HL-60/S4 treated with phorbol 12-myristate 13-acetate at 8.2 ng/mL for 4 days and 3 days (cell line): Measurements from ENCODE around the gene DHX40.
"Not testable (repeated sequence)": the region's sequence is repeated elsewhere in the genome, so short reads cannot be mapped to it uniquely, and the experiment has no call there.

Experiments used
- in situ Hi-C: fragments of 300-500 bp; cut with MboI; formaldehyde crosslinking; loops from 2 replicates; pipeline ENCODE4 v1.15.0; 2022; ENCODE audit warnings: low sequenced_read_pairs

DHX40 gene, protein sequence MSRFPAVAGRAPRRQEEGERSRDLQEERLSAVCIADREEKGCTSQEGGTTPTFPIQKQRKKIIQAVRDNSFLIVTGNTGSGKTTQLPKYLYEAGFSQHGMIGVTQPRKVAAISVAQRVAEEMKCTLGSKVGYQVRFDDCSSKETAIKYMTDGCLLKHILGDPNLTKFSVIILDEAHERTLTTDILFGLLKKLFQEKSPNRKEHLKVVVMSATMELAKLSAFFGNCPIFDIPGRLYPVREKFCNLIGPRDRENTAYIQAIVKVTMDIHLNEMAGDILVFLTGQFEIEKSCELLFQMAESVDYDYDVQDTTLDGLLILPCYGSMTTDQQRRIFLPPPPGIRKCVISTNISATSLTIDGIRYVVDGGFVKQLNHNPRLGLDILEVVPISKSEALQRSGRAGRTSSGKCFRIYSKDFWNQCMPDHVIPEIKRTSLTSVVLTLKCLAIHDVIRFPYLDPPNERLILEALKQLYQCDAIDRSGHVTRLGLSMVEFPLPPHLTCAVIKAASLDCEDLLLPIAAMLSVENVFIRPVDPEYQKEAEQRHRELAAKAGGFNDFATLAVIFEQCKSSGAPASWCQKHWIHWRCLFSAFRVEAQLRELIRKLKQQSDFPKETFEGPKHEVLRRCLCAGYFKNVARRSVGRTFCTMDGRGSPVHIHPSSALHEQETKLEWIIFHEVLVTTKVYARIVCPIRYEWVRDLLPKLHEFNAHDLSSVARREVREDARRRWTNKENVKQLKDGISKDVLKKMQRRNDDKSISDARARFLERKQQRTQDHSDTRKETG

DNA sequence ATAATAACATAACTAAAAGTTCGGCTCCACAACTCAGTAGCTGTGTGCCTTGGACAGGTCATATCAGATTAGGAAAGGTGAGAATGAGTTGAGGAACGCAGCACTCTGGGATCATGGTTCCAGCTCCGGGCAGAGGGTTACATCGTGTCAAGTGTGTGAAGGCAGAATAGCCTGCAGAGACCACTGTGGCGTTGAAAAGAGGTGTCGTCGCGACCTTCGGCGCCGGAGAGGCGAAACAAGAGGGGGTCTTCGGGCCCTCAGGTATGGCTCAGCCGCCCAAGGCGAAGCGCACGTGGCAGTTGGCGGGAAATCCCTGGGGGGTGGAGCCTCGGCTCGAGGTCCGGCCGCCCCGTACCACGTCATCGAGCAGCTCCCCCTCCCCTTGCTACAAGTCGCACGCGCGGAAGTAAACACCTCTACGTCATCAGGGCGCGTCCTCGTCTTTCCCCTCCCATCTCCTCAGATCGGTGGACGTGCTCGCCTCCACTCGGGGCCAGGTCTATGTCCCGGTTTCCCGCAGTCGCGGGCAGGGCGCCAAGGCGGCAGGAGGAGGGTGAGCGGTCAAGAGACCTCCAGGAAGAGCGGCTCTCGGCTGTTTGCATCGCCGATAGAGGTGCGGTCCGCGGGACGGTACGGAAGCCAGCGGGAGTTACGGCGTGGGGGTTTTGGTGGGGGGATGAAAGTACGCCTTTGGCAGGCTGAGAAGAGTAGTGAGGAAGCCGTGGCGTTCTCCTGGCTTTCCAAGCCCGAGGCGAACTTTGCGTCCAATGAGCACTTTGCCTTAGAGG, at the start of gene DHX40:
Gene DHX40 (plus strand): TSS at position 440 of the 788 bp plus-strand sequence. CDS start 62 bp downstream, at position 502.
- in situ Hi-C loops = no loop called here

DNA sequence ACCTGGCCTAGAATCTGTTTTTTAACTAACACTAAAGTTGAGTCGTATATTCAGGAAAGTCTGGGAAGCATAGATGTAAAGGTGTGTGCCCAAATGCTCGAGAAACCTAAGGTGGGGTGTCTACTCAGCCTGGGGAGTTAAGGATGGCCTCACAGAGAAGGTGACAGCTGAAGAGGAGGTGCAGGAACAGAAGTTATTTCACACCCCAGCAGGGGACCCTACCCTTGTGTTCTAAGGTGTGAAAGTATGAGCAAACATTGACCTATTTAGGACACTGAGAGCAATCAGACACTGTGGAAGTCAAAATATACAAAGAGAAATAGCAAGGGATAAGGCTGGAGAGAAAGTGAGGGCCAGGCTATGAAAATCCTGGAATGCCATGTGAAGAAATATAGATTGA, 49.0 kb upstream of the DHX40 start:
- in situ Hi-C loops = no loop called here

DNA sequence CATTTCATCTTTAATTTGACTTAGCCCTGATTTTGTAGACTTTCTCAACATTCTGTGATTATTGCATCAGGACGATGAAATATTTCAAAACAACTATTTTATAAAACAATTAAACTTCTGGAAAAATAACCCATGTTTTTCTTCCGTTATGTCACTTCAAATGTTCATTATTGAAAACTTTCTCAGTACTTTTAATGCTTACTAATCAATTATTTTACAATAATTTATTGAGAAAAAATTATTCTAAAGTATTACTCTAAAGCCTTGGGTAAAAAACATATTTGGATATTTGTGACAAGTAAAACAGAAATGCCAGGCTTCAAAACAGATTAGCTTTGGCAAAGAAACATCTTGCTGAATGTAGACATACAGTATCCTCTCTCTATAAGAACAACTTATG, 46.3 kb upstream of the DHX40 start:
- in situ Hi-C loops = no loop called here

DNA sequence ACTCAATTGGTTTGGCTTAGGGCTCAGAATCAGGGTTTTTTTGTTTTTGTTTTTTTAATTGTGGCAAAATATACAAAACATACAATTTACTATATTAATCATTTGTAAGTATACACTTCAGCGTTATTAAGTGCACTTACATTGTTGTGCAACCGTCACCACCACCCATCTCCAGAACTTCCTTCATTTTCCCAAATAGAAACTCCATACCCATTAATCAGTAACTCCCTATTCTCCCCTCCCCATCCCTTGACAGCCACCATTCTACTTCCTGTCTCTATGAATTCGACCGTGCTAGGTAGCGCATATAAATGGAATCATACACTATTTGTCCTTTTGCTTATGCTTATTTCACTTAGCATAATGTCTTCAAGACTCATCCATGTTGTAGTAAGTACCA, 45.2 kb upstream of the DHX40 start:
- in situ Hi-C loops = no loop called here

DNA sequence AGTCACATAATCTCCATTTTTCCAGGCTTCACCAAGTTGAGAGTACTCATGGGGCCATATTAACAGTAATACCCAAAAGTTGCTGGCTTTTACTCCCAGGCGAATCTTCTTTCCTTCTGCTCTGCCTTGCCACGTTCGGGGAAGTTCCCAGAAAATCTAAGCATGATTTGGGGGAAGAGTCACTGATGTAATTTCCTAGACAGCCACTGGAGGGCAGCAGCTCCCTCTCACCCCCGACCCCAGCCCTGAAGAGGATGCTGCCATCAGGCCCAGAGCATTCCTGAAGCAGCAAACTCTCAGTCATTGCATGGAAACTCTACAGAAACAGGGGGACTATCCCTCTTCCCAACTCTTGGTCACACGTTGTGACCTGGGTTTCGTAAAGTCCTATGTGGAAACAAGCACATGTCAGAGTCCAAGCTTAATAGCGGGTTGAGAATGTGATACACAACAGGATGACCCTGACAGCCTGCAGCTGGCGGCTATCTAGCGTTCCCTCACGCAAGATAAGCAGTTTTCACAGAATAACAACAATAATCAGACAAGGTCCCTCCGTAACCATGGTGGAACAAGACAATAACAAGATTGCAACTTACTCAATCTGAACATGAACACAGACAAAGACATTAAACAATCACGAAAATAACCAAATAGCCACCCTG, 43.8 kb upstream of the DHX40 start:
- in situ Hi-C loops = no loop called here

DNA sequence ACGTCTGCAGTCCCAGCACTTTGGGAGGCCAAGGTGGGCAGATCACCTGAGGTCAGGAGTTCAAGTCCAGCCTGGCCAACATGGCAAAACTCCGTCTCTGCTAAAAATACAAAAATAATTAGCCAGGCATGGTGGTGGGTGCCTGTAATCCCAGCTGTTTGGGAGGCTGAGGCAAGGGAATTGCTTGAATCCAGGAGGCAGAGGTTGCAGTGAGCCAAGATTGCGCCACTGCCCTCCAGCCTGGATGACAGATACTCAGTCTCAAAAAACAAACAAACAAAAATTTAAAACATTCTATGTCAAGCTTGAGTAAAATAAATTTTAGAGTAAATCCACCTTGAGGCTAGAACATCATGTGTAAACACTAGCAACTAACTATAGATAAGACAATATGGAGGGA, 40.5 kb upstream of the DHX40 start:
- in situ Hi-C loops = not testable (repeated sequence)

DNA sequence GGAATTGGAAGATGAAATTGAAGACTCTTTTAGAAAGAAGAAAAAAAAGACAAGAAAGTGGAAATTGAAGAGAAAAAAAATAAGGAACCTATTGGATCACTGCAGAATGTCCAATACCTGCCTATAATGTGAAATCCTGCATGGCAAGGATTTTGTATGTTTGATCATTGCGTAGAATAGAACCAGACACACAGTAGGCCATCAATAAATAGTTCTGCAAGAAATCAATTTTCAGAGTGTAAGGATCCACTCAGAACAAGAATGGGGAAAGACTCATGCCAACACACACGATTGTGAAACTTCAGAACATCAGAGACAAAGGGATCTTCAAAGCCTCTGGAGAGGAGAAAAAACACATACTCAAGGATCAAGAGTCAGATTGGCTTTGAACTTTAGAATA, 39.7 kb upstream of the DHX40 start:
- in situ Hi-C loops = no loop called here

DNA sequence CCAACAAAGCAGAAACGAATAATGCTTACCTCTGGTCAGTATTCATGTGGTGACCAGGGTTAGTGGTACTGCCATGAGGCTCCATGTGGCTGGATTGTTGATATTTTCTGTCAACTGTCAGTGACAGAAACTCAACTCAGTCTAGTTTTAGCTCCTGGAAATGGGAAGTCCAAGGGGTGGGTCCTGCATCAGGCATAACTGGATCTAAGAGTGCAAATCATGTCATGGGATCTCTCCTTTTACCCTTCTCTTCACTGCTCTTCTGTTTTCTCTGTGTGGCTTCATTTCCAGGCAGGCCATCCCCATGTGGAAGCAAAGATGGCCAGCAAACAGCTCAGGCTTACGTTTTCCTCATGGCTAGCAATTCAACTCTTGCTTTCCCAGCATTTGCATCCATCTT, 39.0 kb upstream of the DHX40 start:
- in situ Hi-C loops = no loop called here

DNA sequence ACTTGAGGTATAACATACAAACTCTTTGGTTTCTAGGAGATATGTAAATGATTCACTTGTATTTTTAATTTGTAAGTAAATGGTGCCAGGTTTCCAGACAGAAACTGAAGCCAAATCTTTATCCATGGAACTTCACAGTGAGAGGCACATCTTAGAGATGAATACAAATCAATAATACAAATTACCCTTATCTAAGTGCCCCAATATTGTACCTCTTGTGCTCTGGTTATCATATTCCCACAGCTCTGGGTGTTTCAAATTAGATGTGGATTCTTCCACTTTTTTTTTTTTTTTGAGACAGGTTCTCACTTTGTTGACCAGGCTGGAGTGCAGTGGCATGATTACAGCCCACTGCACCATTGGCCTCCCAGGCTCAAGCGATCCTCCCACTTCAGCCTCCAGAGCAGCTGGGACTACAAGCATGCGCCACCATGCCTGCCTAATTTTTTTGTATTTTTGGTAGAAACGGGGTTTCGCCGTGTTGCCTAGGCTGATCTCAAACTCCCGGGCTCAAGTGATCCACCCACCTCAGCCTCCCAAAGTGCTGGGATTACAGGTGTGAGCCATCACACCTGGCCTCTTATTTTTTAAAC, 38.0 kb upstream of the DHX40 start:
- in situ Hi-C loops = no loop called here

DNA sequence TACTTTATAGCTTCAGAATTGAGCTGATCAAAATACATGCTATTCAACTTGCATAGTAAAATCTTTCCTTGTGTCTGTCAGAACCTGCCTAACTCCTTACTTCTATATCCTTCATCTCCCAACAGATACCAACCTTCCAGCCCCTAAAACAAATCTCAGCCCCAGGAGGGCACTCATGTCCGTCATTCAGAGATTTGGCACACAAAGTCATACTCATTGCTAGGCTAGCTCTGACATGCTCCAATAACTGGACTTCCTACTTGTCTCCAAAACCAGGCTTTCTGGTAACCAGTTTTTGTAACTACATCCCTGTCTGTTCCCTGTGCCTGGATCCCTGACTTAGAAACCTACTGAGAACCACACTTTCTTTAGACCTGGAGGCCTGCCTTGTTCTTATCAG, 37.5 kb upstream of the DHX40 start:
- in situ Hi-C loops = no loop called here

DNA sequence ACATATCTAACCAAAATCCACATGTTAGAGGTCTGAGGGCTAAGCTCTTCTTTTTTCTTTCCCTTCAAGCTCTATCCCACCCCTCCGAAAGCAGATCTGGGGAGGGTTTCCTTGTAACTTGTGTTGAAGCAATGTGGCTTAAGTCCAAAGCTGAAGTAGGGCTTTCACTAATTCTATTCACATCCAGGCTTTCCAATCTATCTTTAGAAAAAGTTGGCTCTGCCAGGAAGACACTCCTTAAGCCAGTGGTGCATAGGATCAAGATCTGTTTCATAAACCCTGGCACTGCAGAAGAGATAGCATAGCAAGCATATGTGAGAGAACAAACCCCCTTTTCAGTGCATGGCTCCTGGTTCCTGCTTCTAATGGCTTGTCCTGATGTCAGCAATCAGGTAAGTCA, 34.9 kb upstream of the DHX40 start:
- in situ Hi-C loops = no loop called here

DNA sequence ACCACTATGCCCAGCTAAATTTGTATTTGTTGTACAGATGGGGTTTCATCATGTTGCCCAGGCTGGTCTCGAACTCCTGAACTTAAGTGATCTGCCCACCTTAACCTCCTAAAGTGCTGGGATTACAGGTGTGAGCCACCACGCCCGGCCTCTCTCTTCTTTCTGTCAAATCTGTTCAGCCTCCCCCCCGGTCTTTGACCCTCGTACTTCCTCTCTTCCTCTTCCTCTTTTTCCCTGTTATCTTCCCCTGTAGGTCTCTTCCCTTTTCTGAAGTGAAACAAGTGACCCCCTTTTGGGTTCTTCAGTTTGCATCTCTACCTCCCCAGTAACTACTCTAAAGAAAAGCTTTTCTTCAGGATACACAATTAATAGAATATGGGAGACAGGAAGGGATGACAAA, 31.7 kb upstream of the DHX40 start:
- in situ Hi-C loops = no loop called here

DNA sequence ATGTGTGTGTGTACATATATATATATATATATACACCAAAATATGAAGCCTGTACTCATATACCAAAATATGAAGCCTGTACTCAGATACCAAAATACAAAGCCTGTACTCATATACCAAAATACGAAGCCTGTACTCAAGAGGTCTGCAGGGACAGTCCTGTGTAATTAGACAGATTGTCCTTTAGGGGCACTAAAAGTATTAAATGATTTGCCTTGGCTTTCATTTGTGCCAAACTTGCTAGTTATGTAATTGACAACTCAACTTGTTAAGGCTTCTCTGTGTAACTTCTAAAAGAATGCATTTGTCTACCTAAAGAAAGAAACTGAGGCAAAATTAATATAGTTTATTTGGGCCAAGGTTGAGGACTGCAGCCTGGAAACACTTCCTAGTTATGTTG, 30.8 kb upstream of the DHX40 start:
- in situ Hi-C loops = no loop called here

DNA sequence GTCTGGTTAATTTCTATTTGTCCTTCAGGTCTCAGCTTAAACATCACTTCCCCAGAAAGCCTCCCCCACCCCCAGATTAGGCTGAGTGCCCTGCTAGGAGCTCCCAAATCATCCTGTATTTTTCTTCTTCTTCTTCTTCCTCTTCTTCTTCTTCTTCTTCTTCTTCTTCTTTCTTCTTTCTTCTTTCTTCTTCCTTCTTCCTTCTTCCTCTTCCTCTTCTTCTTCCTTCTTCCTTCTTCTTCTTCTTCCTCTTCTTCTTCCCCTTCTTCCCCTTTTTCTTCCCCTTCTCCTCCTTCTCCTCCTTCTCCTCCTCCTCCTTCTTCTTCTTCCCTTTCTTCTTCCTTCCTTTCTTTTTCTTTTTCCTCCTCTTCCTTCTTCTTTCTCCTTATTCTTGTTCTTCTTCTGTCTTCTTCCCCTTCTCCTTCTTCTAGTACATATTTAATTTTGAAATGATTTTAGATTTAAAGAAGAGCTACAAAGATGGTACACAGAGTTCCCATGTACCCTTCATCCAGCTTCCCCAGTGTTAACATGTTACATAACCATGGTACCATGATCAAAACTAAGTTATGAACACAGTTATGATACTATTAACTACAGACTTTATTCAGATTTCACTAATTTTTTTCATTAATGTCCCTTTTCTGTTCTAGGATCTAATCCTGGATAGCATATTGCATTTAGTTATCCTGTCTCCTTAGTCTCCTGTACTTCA, 27.1 kb upstream of the DHX40 start:
- in situ Hi-C loops = no loop called here

DNA sequence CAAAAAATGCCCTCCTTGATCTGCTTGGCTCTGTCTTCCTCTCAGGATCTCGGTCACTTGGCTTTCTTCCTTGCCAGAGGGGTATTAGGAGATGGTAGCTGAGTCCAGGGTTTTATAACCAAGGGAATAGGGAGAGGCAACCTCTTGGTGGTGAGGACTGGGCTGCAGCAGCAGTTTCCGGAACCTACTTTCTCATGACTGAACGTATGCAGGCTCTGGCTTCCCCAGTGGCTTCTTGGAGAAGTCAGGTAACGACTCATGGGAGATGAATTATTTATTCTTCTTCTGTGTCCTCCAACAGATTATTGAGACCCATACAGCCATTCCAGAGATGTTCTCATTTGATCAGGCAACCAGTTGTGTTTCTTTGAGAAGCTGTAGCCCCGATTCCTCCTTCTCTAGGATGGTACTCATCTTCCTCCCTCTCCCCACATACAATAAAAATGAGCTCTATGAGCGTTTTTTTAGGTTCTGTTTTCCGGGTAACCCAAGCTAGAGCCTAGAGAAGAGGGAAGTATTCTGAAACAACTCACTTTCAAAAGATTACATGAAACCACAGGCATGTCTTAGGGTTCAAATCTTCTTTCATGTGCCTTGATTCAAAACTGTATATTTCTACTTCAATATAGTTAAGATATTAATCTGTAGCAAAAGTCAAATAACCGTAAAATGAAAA, 22.3 kb upstream of the DHX40 start:
- in situ Hi-C loops = no loop called here

DNA sequence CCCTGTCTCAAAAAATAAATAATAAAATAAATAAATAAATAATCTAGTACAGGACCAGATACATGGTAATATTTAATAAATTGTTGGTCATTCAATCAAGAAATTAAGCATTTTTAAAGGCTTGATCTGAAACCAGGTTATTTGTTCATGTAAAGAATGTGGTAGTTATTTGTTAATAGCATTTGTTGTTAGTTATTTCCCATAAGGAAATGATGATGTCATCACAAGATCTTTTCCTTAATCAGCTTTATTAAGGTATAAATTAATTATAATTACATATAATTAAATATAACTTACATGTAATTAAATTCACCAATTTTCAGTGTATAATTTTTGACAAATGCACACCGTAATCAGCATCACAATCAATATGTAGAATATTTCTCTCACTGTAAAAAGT, 19.5 kb upstream of the DHX40 start:
- in situ Hi-C loops = no loop called here

DNA sequence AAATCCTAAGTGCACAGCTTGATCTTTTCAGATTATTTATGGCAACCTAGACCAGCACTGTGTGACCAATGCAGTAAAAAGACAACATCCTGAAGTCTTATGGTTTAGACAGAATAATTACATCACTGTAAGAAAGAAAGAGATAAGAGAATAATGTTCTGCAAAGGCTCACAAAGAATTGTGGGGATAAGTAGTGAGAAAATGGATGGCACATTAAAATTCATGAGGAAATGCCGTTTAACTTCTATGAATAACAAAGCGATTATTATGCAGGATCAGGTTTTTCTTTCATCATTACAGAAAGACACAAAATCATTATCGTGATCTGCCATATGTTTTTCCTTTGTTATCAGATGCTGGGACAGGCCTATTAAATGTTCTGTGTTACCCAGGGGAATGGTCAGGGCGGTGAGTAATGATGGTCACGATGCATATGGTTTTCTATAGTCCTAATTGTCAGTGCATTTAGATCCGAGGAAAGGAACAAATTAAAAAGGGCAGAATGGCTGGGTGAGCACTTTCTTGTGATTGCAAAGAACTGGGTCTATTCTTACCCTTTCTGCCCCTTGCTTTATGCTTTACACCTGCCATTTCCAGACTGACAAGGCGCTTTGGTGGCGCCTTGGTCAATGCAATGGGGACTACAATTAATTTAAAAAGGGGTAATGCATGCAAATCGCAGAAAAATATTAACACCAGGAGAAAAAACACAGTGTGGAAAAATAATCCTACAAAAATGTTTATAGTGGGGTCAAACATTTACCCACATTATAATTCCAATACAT, 18.1 kb upstream of the DHX40 start:
- in situ Hi-C loops = no loop called here

DNA sequence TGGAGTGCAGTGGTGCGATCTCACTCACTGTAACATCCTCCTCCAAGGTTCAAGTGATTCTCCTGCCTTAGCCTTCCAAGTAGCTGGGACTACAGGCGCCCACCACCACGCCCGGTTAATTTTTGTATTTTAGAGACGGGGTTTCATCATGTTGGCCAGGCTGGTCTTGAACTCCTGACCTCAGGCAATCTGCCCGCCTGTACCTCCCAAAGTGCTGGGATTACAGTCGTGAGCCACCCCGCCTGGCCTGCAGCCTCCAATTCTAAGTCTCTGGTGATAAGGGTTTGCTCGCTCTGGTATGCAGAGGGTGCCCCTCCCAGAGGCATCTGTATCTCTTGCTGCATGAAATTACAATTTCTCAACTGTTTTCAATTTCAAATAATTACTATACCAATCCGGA, 16.4 kb upstream of the DHX40 start:
- in situ Hi-C loops = not testable (repeated sequence)

DNA sequence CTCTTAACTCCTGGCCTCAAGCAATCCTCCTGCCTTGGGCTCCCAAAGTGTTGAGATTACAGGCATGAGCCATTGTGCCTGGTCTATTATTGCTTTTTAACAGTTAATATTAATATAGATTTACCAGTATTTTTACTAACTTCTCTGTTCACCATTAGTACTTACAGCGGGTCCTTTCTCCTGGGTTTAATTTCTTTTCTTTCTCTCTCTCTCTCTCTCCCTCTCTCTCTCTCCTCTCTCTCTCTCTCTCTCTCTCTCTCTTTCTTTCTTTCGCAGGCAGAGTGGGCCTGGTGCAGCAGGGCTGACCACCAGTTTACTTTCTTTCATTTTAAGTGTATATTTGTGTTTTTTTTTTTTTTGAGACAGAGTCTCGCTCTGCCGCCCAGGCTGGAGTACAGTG, 14.7 kb upstream of the DHX40 start:
- in situ Hi-C loops = no loop called here
